Breast epithelium (tissue), 3 donors: ENCODE data around the gene LIN28B.

Source experiments
- CTCF ChIP-seq, 3 donors: fragments of 450-650 bp; IDR thresholded peaks; one replicate each; pipeline ENCODE4 v1.5.1; 2016 to 2017; ENCODE audit warnings: antibody characterized with exemption in 3 of 3, mild to moderate bottlenecking in 3 of 3, moderate library complexity in 3 of 3
- POLR2A ChIP-seq: fragments of 450-650 bp; IDR thresholded peaks from one replicate; pipeline ENCODE4 v1.6.1; 2016; ENCODE audit warnings: antibody characterized with exemption, mild to moderate bottlenecking, moderate library complexity
- POLR2AphosphoS5 ChIP-seq, 3 donors: sonication (generic); formaldehyde crosslinking; IDR thresholded peaks; one replicate each; pipeline ENCODE4 v1.6.1; 2017; ENCODE audit warnings: antibody characterized with exemption in 3 of 3

GRCh38 chr6:105068407-105068806 lies 111.5 kb downstream of the LIN28B start:
- TF ChIP-seq CTCF (IDR thresholded peaks at IDR 0.05) (no peak), POLR2A (no peak), POLR2AphosphoS5 (IDR thresholded peaks at IDR 0.05) (no peak)
